HK-2 (cell line): ENCODE measurements around the gene PRDX5.
A peak's percentile ranks its signal among the peaks of the same experiment; 100 is the strongest.

Source experiments
- DNase-seq: peaks from one replicate; pipeline ENCODE4 v3.0.0-alpha.2; 2018; ENCODE audit not compliant: unreplicated experiment

The PRDX5 gene

GRCh38 chr11:64347193-64347867 is 29.4 kb downstream of the PRDX5 start:
- DNase-seq: no peak

- no peak for DNase-seq
Measured at GRCh38 chr11:64348383-64349024, 30.6 kb downstream of the PRDX5 start.

GRCh38 chr11:64349025-64349387 is 31.1 kb downstream of the PRDX5 start:
- no peak for DNase-seq

- no peak for DNase-seq
Measured at GRCh38 chr11:64349404-64349803, 31.5 kb downstream of the PRDX5 start.

GRCh38 chr11:64351136-64351631 is 33.3 kb downstream of the PRDX5 start:
- DNase-seq: no peak

- DNase-seq: no peak
Measured at GRCh38 chr11:64352099-64352994, 34.4 kb downstream of the PRDX5 start.

GRCh38 chr11:64352995-64353714 is 35.2 kb downstream of the PRDX5 start:
- DNase-seq: no peak

- no peak for DNase-seq
Measured at GRCh38 chr11:64353715-64354506, 36.0 kb downstream of the PRDX5 start.

GRCh38 chr11:64355078-64355940 is 37.4 kb downstream of the PRDX5 start:
- DNase-seq: peak; percentile 80

- DNase-seq: no peak
Measured at GRCh38 chr11:64356498-64357411, 38.8 kb downstream of the PRDX5 start.

- DNase-seq: no peak
Measured at GRCh38 chr11:64357446-64357845, 39.5 kb downstream of the PRDX5 start.

GRCh38 chr11:64357904-64358535 is 40.1 kb downstream of the PRDX5 start:
- DNase-seq: peak; percentile 82

GRCh38 chr11:64358536-64358906 is 40.6 kb downstream of the PRDX5 start:
- no peak for DNase-seq

- peak; percentile 57 for DNase-seq
Measured at GRCh38 chr11:64358907-64359711, 41.2 kb downstream of the PRDX5 start, which contains the start of gene RPS6KA4. TSS of gene RPS6KA4 (plus strand) at chr11:64359162. CDS start at chr11:64359236, 74 bp downstream.

- DNase-seq: no peak
Measured at GRCh38 chr11:64359712-64360445, 42.0 kb downstream of the PRDX5 start.

- no peak for DNase-seq
Measured at GRCh38 chr11:64360448-64360921, 42.6 kb downstream of the PRDX5 start.

GRCh38 chr11:64361659-64362058 is 43.7 kb downstream of the PRDX5 start:
- DNase-seq: no peak
